GM11168 (cell line): ENCODE measurements around the gene LAMTOR5.
"Not testable (repeated sequence)": the region's sequence is repeated elsewhere in the genome, so short reads cannot be mapped to it uniquely, and the experiment has no call there.

Experiments used
- in situ Hi-C: fragments of 300-500 bp; cut with MboI; formaldehyde crosslinking; loops from one replicate; pipeline ENCODE4 v1.12.0; 2022; ENCODE audit warnings: low sequenced_read_pairs; ENCODE audit not compliant: unreplicated experiment

The LAMTOR5 gene

DNA sequence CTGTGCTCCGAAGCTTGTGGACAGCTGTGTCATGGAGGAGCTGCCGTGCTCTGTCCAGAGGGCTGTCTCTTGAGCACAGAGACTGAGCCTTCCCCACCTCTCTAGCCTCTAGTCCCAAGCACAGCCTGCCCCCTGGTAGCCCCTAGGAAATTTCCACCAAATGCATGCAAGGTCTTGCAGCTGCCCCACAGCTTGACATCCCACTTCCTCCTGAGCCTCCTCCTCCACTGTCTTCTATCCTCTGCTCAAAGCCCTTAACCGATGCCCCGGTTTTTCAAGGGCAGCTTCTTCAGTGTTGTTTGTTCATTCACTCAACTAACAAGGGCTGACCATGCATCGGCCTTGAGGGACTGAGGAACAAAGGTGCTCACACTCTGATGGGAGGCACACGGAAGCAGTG lies 22.9 kb upstream of the LAMTOR5 start:
- in situ Hi-C loops: no loop called here

- in situ Hi-C loops: no loop called here
Measured at GRCh38 chr1:110428946-110429345, 21.5 kb upstream of the LAMTOR5 start.

DNA sequence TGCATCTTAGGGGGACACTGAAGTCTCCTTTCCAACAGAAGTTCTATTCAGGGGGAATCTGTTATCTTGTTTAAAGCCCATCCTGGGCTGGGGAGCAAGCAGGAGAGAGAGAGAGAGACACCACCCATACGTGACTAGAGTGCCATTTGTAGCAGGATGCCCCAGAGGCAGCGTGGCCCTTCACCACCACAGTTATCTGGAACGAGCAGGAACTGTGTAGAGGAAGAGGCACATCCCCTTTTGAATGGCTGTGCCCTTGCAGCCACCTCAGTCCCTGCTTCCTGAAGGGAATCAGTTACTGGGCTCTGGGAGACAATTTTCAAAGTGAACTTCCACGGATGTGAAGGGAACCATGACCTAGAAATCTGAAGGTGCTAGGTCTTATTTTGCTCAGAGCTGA lies 19.4 kb upstream of the LAMTOR5 start:
- in situ Hi-C loops: no loop called here

DNA sequence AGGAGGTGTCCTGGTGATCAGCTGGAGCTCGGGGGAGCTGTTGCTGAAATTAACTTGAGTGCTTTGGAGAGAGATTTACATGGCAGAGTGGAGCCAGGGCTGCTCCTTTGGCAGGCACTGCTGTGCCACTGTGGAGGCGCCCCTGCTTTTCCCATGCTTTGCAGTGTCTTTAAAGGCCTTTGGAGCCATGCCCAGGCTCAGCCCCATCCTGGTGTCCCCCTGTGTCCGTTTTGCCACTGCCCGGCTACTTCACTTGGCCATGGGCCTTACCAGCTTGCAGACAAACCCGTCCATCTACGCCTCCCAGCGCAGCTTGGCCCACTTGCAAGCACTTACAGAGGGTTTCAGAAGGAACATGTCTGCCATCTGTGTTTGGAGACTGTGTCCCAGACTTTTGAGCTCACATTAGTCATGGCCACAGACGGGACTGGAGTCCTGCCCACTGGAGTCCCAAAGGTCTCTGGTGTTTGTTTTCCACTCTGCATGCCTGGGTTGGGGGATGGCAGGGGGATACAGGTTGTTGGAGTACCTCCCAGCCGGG lies 18.2 kb upstream of the LAMTOR5 start:
- in situ Hi-C loops: no loop called here

- in situ Hi-C loops: no loop called here
Measured at GRCh38 chr1:110424699-110425611, 17.5 kb upstream of the LAMTOR5 start.

- in situ Hi-C loops: no loop called here
Measured at GRCh38 chr1:110420874-110421793, 13.6 kb upstream of the LAMTOR5 start.

DNA sequence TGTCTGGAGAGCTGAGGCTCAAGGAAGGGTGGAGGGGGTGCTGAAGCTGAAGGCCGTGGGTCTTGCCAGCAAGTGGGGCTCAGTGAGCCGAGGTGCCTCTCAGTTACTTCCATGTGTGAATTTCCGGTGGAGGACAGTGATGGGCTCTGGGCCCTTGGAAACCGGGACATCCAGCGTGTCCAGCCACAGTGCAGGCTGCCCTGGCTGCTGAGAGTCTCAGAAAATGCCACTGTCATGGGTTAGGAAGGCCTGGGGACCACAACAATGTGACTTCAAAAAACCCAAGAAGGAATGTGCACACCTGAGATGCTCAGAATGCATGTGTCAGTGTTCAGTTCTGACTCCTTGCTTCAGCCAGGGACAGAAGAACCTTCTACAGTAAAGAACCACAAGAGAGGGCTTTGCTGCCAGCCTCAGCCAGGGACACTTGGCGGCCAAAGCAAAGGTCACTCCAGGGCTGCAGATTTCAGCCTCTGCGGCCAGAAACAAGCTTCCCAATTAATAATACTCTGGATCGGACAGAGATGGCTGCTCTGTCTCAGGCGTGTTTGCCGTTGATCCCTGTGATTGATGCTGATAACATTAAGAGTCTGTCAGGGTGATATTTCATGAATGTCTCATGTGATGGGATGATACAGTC lies 12.6 kb upstream of the LAMTOR5 start:
- in situ Hi-C loops: no loop called here

DNA sequence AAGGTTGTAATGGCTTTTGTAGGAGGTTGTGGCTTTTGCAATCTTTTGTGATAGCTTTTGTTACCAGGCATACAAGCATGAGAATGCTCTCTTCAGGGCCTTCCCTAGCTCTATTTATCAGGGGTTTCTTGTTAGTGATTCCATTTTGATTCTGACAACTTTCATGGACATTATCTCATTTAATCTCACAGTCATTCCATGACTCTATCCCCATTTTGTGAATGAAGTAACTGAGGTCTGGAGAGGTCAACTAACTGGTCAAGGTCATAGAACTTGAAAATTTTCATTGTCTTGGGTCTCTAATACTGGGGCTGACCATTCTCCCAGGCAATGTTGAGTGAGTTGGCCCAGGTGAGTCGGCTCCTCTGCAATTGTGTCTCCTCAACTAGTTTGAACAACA lies 11.2 kb upstream of the LAMTOR5 start:
- in situ Hi-C loops: loop anchor here (5.0 kb wide), 1 partner anchor 34 kb away; the partner anchor contains the start of gene PROK1

- in situ Hi-C loops: not testable (repeated sequence)
Measured at GRCh38 chr1:110413045-110413444, 5.6 kb upstream of the LAMTOR5 start.

- in situ Hi-C loops: no loop called here
Measured at GRCh38 chr1:110412576-110412975, 5.1 kb upstream of the LAMTOR5 start.

- in situ Hi-C loops: no loop called here
Measured at GRCh38 chr1:110411173-110411735, 3.8 kb upstream of the LAMTOR5 start.

GRCh38 chr1:110409316-110409715 lies 1.8 kb upstream of the LAMTOR5 start:
- in situ Hi-C loops: no loop called here

GRCh38 chr1:110408488-110408887 lies 994 bp upstream of the LAMTOR5 start:
- in situ Hi-C loops: no loop called here

DNA sequence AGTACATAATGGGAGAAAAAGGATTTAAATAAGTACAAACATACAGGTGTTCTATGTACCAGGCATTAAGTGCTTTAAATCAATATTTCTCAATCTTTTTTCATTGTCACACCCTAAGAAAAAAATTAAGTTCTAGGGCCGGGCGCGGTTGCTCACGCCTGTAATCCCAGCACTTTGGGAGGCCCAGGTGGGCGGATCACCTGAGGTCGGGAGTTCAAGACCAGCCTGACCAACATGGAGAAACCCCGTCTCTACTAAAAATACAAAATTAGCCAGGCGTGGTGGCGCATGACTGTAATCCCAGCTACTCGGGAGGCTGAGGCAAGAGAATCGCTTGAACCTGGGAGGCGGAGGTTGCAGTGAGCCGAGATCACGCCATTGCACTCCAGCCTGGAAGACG lies 1.1 kb downstream of the LAMTOR5 start:
- in situ Hi-C loops: not testable (repeated sequence)

DNA sequence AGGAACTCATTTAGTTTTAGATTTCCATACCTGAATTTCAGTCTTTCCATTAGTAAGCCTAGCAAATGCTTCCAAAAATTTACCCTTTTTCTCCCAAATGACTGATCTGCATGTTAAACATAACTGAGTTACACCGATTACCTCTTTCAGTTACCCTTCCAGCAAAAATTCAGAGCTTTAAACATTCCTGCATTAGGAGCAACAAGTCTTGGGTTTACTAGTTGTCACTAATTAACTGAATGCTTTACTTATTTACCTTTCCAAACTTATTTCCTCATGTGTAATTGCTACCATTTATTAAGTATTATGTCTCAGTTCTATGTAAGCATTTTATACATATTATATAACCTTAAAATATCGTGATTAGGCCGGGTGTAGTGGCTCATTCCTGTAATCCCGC lies 3.1 kb downstream of the LAMTOR5 start:
- in situ Hi-C loops: no loop called here

GRCh38 chr1:110403805-110404204 lies 3.7 kb downstream of the LAMTOR5 start:
- in situ Hi-C loops: no loop called here

DNA sequence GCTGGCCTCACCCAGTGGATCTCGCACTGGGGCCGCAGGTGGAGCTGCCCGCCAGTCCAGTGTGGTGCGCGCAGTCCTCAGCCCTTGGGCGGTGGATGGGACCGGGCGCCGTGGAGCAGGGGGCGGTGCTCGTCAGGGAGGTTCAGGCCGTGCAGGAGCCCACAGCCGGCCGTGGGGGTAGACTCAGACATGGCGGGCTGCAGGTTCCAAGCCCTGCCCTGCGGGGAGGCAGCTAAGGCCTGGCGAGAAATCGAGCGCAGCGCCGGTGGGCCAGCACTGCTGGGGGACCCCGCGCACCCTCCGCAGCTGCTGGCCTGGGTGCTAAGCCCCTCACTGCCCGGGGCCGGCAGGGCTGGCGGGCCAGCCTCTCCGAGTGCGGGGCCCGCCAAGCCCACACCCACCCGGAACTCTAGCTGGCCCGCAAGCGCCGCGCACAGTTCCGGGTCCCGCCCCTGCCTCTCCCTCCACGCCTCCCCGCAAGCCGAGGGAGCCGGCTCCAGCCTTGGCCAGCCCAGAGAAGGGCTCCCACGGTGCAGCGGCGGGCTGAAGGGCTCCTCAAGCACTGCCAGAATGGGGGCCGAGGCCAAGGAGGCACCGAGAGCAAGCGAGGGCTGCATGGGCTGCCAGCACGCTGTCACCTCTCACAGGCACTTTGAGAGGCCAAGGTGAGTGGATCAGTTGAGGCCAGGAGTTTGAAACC lies 11.1 kb downstream of the LAMTOR5 start:
- in situ Hi-C loops: not testable (repeated sequence)

- in situ Hi-C loops: no loop called here
Measured at GRCh38 chr1:110394493-110394820, 13.0 kb downstream of the LAMTOR5 start.

GRCh38 chr1:110393691-110394492 lies 13.6 kb downstream of the LAMTOR5 start:
- in situ Hi-C loops: no loop called here
